Osteoblast (primary cell): ENCODE measurements around the gene DNASE1L2. TPM values are rescaled to one million over a fixed set of nuclear protein-coding genes. Genes with fewer than 3 reads are reported as not detected.

ENCODE experiments used
- DNase-seq: peaks from one replicate; pipeline ENCODE4 v3.0.0; 2011; ENCODE audit warnings: low spot score, mixed read lengths; ENCODE audit not compliant: insufficient read length; ENCODE audit errors: missing footprints
- H2AFZ ChIP-seq: 2 replicates; pipeline ENCODE4 v1.6.0; 2011; ENCODE audit warnings: mild to moderate bottlenecking, low read length
- H3K27ac ChIP-seq: 2 replicates; pipeline ENCODE4 v1.5.1; 2011; ENCODE audit warnings: mild to moderate bottlenecking, low read depth, low read length, moderate library complexity
- H3K27me3 ChIP-seq: 2 replicates; pipeline ENCODE4 v1.6.0; 2012; ENCODE audit warnings: mild to moderate bottlenecking, control low read depth, inconsistent platforms, low read length, moderate library complexity; ENCODE audit not compliant: insufficient read depth
- H3K36me3 ChIP-seq: 2 replicates; pipeline ENCODE4 v1.5.1; 2011; ENCODE audit warnings: mild to moderate bottlenecking, low read length, control low read depth, moderate library complexity; ENCODE audit not compliant: insufficient read depth
- H3K4me1 ChIP-seq: 2 replicates; pipeline ENCODE4 v1.5.1; 2011; ENCODE audit warnings: mild to moderate bottlenecking, low read length, control low read depth, moderate library complexity; ENCODE audit not compliant: insufficient read depth
- H3K4me2 ChIP-seq: 2 replicates; pipeline ENCODE4 v1.6.0; 2011; ENCODE audit warnings: mild to moderate bottlenecking, low read length; ENCODE audit not compliant: insufficient read depth
- H3K4me3 ChIP-seq: fragments of 200-600 bp; sonication (generic); 3 replicates; pipeline ENCODE4 v1.5.1; 2012; ENCODE audit warnings: mild to moderate bottlenecking, low read length, inconsistent platforms; ENCODE audit not compliant: insufficient read depth
- H3K79me2 ChIP-seq: 2 replicates; pipeline ENCODE4 v1.6.0; 2012; ENCODE audit warnings: mild to moderate bottlenecking, low read length, control low read depth, inconsistent platforms; ENCODE audit not compliant: insufficient read depth
- H3K9me3 ChIP-seq: 2 replicates; pipeline ENCODE4 v1.5.1; 2011; ENCODE audit warnings: low read depth, low read length, control low read depth
- H4K20me1 ChIP-seq: 2 replicates; pipeline ENCODE4 v1.6.0; 2012; ENCODE audit warnings: mild to moderate bottlenecking, low read length, control low read depth; ENCODE audit not compliant: insufficient read depth
- small RNA-seq: library from RNA; depleted of rRNA; stranded (forward); fragments of <200 nt; gene quantifications from one replicate; pipeline ENCODE3, GENCODE V24; 2012
- total RNA-seq: library from RNA; depleted of rRNA; stranded (reverse); fragments of >200 nt; gene quantifications from 2 replicates; pipeline ENCODE4 v1.2.3, GENCODE V29; 2012
- TF ChIP-seq, protein P1 (sequence below): IDR thresholded peaks from 2 replicates; pipeline ENCODE4 v1.5.1; 2011; ENCODE audit warnings: mild to moderate bottlenecking, low read depth, low read length, moderate library complexity; ENCODE audit errors: extremely low read depth

Gene DNASE1L2
- total RNA-seq, 1 donor: 0.72 TPM

DNA sequence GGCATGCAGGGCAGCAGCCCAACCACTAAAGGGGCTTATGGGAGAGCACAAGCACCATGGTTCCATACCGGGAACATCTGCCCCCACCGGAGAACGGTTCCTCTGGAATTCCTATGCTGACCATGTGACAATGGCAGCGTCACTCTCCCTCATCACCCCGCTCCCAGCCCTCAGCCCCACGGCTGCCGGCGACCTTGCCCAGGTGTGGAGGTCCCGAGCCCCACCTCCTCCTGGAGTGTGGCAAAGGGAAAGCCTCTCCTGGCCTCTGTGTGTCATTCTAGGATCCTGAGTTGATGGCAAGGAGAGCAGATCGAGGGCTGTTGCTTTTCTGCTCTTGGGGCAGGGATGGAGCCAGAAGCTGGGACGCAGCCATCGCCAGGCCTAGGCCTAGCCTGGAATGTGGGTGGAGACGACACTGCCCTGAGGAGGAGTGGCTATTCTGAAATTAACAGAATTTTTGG is 49.5 kb downstream of the DNASE1L2 start:
- H3K4me3 ChIP-seq: no peak overlapping the region
- H3K27me3 ChIP-seq: peaks cover 9% of the 10 kb centered on the region
- H3K79me2 ChIP-seq: no peaks in the 10 kb centered on the region
- no peaks in the 10 kb centered on the region for H3K36me3 ChIP-seq
- DNase-seq: peak; percentile 87
- H3K4me2 ChIP-seq: no peak overlapping the region
- no peaks in the 10 kb centered on the region for H3K4me1 ChIP-seq
- TF ChIP-seq, protein P1, sequence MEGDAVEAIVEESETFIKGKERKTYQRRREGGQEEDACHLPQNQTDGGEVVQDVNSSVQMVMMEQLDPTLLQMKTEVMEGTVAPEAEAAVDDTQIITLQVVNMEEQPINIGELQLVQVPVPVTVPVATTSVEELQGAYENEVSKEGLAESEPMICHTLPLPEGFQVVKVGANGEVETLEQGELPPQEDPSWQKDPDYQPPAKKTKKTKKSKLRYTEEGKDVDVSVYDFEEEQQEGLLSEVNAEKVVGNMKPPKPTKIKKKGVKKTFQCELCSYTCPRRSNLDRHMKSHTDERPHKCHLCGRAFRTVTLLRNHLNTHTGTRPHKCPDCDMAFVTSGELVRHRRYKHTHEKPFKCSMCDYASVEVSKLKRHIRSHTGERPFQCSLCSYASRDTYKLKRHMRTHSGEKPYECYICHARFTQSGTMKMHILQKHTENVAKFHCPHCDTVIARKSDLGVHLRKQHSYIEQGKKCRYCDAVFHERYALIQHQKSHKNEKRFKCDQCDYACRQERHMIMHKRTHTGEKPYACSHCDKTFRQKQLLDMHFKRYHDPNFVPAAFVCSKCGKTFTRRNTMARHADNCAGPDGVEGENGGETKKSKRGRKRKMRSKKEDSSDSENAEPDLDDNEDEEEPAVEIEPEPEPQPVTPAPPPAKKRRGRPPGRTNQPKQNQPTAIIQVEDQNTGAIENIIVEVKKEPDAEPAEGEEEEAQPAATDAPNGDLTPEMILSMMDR: no peak
- H2AFZ ChIP-seq: no peak overlapping the region
- H4K20me1 ChIP-seq: no peaks in the 10 kb centered on the region
- H3K9me3 ChIP-seq: no peaks in the 10 kb centered on the region
- no peak overlapping the region for H3K27ac ChIP-seq

DNA sequence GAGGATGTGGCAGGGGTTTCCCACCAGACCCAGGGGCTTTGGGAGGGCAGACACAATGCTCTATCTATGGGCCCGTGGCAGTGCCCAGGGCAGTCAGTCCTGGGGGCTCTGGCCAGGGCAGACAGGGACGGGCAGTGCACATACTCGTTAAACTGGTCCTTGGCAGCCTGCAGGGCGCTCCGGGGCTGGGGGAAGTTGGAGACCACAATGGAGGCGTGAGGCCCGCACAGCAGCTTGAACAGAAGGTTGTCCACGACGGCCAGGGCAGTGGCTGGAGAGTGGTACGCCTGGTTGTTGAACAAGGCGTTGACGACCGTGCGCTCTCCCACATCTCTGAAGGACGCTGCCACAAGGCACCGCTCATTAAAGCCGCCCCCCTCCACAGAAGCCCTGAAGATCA is 50.3 kb downstream of the DNASE1L2 start:
- Histone ChIP-seq H3K27ac (no peak overlapping the region), H3K9me3 (no peaks in the 10 kb centered on the region), H3K36me3 (no peaks in the 10 kb centered on the region), H3K79me2 (no peaks in the 10 kb centered on the region), H4K20me1 (no peaks in the 10 kb centered on the region), H3K4me3 (no peak overlapping the region), H3K4me1 (no peaks in the 10 kb centered on the region), H2AFZ (no peak overlapping the region), H3K27me3 (peaks cover 4% of the 10 kb centered on the region), H3K4me2 (no peak overlapping the region)
- no peak for DNase-seq
- TF ChIP-seq, protein P1: no peak

DNA sequence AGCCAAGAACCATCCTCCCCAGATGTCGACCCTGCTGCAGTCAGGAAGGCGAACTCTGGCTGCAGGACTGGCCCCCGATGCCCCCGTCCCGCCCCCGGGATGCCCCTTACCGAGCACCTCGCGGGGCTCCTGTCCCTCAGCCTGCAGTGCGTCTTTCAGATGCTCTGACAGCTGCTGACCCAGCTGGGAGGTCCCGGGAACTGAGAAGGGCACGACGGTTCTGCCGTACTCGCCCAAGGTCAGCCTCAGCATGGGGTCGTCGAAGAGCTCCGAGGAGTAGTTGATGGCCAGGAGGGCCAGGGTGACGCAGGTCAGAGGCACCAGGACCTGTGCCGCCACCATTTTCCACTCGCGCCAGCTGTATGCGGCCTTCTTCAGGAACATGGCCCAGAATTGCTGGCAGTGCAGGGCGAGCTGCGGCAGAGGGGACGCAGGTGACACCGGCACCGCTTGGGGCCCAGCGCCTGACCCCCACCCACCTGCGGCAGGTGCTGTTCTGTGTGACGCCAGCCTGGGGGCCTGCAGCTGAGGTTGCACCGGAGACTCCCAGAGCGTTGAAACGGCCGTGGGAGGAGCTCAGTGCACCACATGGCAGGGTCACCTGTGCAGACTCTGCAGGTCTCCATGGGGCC is 51.8 kb downstream of the DNASE1L2 start:
- DNase-seq: peak; percentile 80
- Histone ChIP-seq H3K27ac (no peak overlapping the region), H3K4me3 (no peak overlapping the region), H3K79me2 (no peaks in the 10 kb centered on the region), H3K4me2 (no peak overlapping the region), H3K4me1 (no peaks in the 10 kb centered on the region), H3K36me3 (no peaks in the 10 kb centered on the region), H3K9me3 (no peaks in the 10 kb centered on the region), H4K20me1 (no peaks in the 10 kb centered on the region), H2AFZ (no peak overlapping the region), H3K27me3 (peaks cover 4% of the 10 kb centered on the region)
- TF ChIP-seq, protein P1: no peak

Small RNA genes lying within 50 kb of the gene (small RNA-seq; reads per million reads assigned to genes)
- gene MIR3677 (0.82 reads per million, percentile 14 among the genes with 10 or more reads in this experiment), gene MIR4717 (not detected)

Other genes with a start within 250 kb of the DNASE1L2 start
- under 0.01 and 0.59 TPM in 2 replicates for gene SYNGR3, start 246.5 kb upstream of the DNASE1L2 start, total RNA-seq
- gene ZNF598, start 226.6 kb upstream of the DNASE1L2 start, total RNA-seq: 17.7 and 21.0 TPM in 2 replicates
- gene NPW, start 216.7 kb upstream of the DNASE1L2 start, total RNA-seq: not detected in 2 replicates
- 26.8 and 33.7 TPM in 2 replicates for gene NHERF2, start 209.5 kb upstream of the DNASE1L2 start, total RNA-seq
- gene NTHL1, start 188.6 kb upstream of the DNASE1L2 start, total RNA-seq: 22.8 and 24.8 TPM in 2 replicates
- 73.1 and 78.9 TPM in 2 replicates for gene TSC2, start 188.5 kb upstream of the DNASE1L2 start, total RNA-seq
- gene PKD1, start 100.5 kb upstream of the DNASE1L2 start, total RNA-seq: 139 and 180 TPM in 2 replicates
- gene RAB26, start 87.8 kb upstream of the DNASE1L2 start, total RNA-seq: 0.36 and 0.59 TPM in 2 replicates
- 49.5 and 56.1 TPM in 2 replicates for gene TRAF7, start 80.7 kb upstream of the DNASE1L2 start, total RNA-seq
- not detected in 2 replicates for gene CASKIN1, start 39.8 kb upstream of the DNASE1L2 start, total RNA-seq
- gene MLST8, start 31.0 kb upstream of the DNASE1L2 start, total RNA-seq: 30.8 and 44.2 TPM in 2 replicates
- gene BRICD5, start 25.6 kb upstream of the DNASE1L2 start, total RNA-seq: 1.5 and 2.5 TPM in 2 replicates
- gene PGP, start 21.6 kb upstream of the DNASE1L2 start, total RNA-seq: 14.1 and 14.4 TPM in 2 replicates
- gene E4F1, start 12.9 kb upstream of the DNASE1L2 start, total RNA-seq: 30.9 and 31.5 TPM in 2 replicates
- 42.3 and 44.5 TPM in 2 replicates for gene ECI1, start 15.1 kb downstream of the DNASE1L2 start, total RNA-seq
- gene RNPS1, start 31.7 kb downstream of the DNASE1L2 start, total RNA-seq: 64.2 and 81.1 TPM in 2 replicates
- gene ABCA3, start 104.3 kb downstream of the DNASE1L2 start, total RNA-seq: 0.88 and 1.4 TPM in 2 replicates
- 6.9 and 7.4 TPM in 2 replicates for gene CCNF, start 193.0 kb downstream of the DNASE1L2 start, total RNA-seq
- 3.5 and 5.1 TPM in 2 replicates for gene TEDC2, start 223.7 kb downstream of the DNASE1L2 start, total RNA-seq
- under 0.01 and 0.36 TPM in 2 replicates for gene NTN3, start 234.9 kb downstream of the DNASE1L2 start, total RNA-seq
- 15.9 and 16.6 TPM in 2 replicates for gene TBC1D24, start 238.7 kb downstream of the DNASE1L2 start, total RNA-seq